ENCODE results near the gene TRIM52.

- TF ChIP-seq, protein P1, sequence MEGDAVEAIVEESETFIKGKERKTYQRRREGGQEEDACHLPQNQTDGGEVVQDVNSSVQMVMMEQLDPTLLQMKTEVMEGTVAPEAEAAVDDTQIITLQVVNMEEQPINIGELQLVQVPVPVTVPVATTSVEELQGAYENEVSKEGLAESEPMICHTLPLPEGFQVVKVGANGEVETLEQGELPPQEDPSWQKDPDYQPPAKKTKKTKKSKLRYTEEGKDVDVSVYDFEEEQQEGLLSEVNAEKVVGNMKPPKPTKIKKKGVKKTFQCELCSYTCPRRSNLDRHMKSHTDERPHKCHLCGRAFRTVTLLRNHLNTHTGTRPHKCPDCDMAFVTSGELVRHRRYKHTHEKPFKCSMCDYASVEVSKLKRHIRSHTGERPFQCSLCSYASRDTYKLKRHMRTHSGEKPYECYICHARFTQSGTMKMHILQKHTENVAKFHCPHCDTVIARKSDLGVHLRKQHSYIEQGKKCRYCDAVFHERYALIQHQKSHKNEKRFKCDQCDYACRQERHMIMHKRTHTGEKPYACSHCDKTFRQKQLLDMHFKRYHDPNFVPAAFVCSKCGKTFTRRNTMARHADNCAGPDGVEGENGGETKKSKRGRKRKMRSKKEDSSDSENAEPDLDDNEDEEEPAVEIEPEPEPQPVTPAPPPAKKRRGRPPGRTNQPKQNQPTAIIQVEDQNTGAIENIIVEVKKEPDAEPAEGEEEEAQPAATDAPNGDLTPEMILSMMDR (conservative IDR thresholded peaks at IDR 0.05 in 1 of 2, IDR thresholded peaks at IDR 0.05 in 1 of 2; ENCODE audit: low read depth in 1 of 2, low read length in 2 of 2) = no peak
- TF ChIP-seq EZH2 (IDR thresholded peaks at IDR 0.05; ENCODE audit: low read length, missing control alignments) = no peak
Observed at GRCh38 chr5:181232593-181232992, 28.4 kb downstream of the TRIM52 start.

Measured in fibroblast of lung (primary cell).